ENCODE measurements around the gene KRTAP12-3.
"Not testable (repeated sequence)": the region's sequence is repeated elsewhere in the genome, so short reads cannot be mapped to it uniquely, and the experiment has no call there.

KRTAP12-3 gene

DNA sequence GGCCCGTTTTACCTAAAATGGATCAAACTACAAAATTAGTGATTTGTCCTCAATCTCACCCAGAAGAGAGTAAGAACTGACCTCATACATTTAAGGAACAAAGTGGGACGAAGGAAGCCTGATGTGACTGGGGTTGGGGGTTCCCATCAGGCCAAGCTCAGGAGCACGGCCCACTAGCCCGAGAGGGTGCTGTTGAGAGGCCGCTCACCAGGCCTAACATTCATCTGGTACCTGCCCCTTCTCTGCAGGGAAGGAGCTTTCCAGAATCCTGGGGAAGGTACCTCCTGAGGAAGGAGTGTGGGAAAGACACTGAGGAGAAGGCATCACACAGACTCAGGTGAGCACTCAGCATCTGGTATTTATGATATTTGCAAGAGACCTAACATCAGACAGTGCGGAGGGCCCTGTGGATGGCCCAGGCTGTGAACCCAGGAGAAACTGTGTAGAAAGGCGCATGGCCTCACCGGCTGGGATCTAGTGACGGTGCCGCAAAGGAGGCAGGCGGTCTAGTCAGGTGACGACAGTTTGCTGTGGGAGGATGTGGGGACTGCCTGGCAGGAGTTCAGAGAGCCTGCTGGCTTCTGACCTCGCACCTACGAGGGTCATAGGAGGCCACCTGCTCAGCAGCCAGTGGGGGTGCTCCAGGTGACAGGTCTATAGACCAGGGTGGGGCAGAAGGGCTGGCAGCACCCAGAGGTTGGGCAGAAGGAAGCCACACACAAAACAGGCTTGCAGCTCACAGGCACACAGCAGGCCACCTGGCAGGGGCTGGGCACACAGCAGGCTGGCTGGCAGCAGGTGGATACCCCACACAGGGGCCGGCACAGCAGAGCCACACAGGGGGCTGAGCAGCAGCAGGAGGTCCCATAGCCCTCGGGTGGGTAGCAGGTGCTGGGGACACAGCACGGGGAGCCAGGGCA lies 3.8 kb upstream of the KRTAP12-3 start:
- H3K4me3 ChIP-seq (replicated peaks; ENCODE audit: low read depth, low read length): no peak overlapping the region
- no peak for DNase-seq (ENCODE audit: low read depth)
- TF ChIP-seq CTCF (IDR thresholded peaks at IDR 0.05; ENCODE audit: low read length, missing control alignments): no peak

- no peak for DNase-seq (ENCODE audit: low read depth)
Measured at GRCh38 chr21:44654576-44655175, 3.1 kb upstream of the KRTAP12-3 start, which contains the start of gene KRTAP12-4. TSS of gene KRTAP12-4 (minus strand) at chr21:44654659. CDS start at chr21:44654614, 45 bp downstream.

GRCh38 chr21:44656868-44657267 lies 864 bp upstream of the KRTAP12-3 start:
- DNase-seq (ENCODE audit: low read depth): no peak
- no peak for TF ChIP-seq CTCF (IDR thresholded peaks at IDR 0.05; ENCODE audit: low read length, missing control alignments)
- no peak overlapping the region for H3K4me3 ChIP-seq (replicated peaks; ENCODE audit: low read depth, low read length)

More at GRCh38 chr21:44654576-44655175, 3.1 kb upstream of the KRTAP12-3 start, which contains the start of gene KRTAP12-4:
- TF ChIP-seq CTCF (IDR thresholded peaks at IDR 0.05; ENCODE audit: low read length, missing control alignments): no peak
- H3K4me3 ChIP-seq (replicated peaks; ENCODE audit: low read depth, low read length): no peak within 1 kb of the TSS

DNA sequence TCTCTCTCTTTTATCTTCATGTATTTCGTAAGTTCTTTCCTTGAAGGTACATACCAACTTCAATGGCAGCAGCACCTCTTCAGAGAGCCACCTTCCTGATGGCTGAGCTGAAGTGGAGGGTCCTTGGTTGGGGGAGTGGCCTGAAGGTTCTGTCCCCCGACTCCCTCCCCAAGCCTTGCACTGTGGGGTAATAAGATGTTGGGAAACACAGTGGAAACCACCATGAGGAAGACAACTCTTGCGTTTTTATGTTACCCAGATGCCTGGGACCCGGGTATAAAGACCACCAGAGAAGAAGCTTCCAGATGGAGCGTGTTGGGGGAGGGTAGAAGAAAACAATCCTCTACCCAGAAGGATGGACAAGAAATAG lies 794 bp downstream of the KRTAP12-3 start:
- DNase-seq (ENCODE audit: low read depth): no peak
- no peak for TF ChIP-seq CTCF (IDR thresholded peaks at IDR 0.05; ENCODE audit: low read length, missing control alignments)
- H3K4me3 ChIP-seq (replicated peaks; ENCODE audit: low read depth, low read length): no peak overlapping the region

- H3K4me3 ChIP-seq (replicated peaks; ENCODE audit: low read depth, low read length): no peak overlapping the region
- TF ChIP-seq CTCF (IDR thresholded peaks at IDR 0.05; ENCODE audit: low read length, missing control alignments): no peak
- DNase-seq (ENCODE audit: low read depth): no peak
Measured at GRCh38 chr21:44658913-44659595, 1.3 kb downstream of the KRTAP12-3 start.

DNA sequence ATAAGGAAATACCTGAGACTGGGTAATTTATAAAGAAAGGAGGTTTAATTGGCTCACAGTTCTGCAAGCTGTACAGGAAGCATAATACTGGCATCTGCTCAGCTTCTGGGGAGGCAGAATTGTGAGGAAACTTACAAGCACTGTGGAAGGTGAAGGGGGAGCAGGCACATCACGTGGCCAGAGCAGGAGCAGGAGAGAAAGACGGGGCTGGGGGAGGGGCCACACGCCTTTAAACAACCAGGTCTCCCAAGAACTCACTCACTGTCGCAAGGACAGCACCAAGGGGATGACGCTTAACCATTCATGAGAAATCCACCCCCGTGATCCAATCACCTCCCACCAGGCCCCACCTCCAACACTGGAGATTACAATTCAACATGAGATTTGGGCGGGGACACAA lies 3.8 kb downstream of the KRTAP12-3 start:
- DNase-seq (ENCODE audit: low read depth); H3K4me3 ChIP-seq (replicated peaks; ENCODE audit: low read depth, low read length): not testable (repeated sequence)

DNA sequence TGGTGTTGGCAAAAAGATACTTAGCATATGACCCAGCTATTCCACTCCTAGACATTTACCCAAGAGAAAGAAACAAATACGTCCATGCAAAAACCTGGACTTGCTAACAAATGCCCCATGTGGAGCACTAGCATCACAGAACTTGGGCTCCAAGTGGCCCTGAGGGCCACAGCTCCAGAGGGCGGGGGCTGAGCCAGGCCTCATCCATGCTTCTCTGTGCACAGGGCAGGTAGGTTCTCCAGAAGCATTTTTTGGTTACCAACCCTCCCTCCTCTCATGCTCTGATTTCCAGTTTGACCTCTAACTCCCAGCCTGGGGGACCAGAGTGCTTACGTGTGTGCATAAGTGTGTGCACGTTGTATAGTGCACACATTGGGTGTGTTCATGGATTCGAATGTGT lies 7.0 kb downstream of the KRTAP12-3 start:
- no peak for TF ChIP-seq CTCF (IDR thresholded peaks at IDR 0.05; ENCODE audit: low read length, missing control alignments)
- H3K4me3 ChIP-seq (replicated peaks; ENCODE audit: low read depth, low read length): no peak overlapping the region
- DNase-seq (ENCODE audit: low read depth): no peak
